ENCODE data around the gene EVX2.

EVX2 gene

GRCh38 chr2:176120364-176121189, 36.8 kb upstream of the EVX2 start:
- no peak for DNase-seq (ENCODE audit: extremely low spot score)
- POLR2A ChIA-PET: interaction anchor here (0.5 to 1.5 kb wide), 4 partner anchors 11 to 1144 kb away, joined by 3 to 5 read pairs (median 3); partner anchors contain the start of gene NFE2L2
- CTCF ChIA-PET: no interaction called here
- TF ChIP-seq ZNF384 (IDR thresholded peaks at IDR 0.05) (no peak), FOXM1 (IDR thresholded peaks at IDR 0.05; ENCODE audit: borderline replicate concordance) (no peak), HDGF (IDR thresholded peaks at IDR 0.05; ENCODE audit: borderline replicate concordance) (no peak), BHLHE40 (IDR thresholded peaks at IDR 0.05; ENCODE audit: borderline replicate concordance) (no peak), L3MBTL2 (conservative IDR thresholded peaks at IDR 0.05) (no peak), FOXA1 (IDR thresholded peaks at IDR 0.05) (no peak), ARNT (IDR thresholded peaks at IDR 0.05) (no peak), TARDBP (IDR thresholded peaks at IDR 0.05) (no peak), CTBP1 (IDR thresholded peaks at IDR 0.05; ENCODE audit: borderline replicate concordance) (no peak), LEF1 (IDR thresholded peaks at IDR 0.05; ENCODE audit: borderline replicate concordance) (no peak), ELF4 (IDR thresholded peaks at IDR 0.05) (no peak), SP1 (IDR thresholded peaks at IDR 0.05) (no peak), PKNOX1 (IDR thresholded peaks at IDR 0.05) (no peak), NFRKB (IDR thresholded peaks at IDR 0.05) (no peak), FOXK2 (IDR thresholded peaks at IDR 0.05) (no peak)

- no peak for DNase-seq (ENCODE audit: extremely low spot score)
- ChIA-PET POLR2A (no interaction called here), CTCF (no interaction called here)
- TF ChIP-seq ELF4 (IDR thresholded peaks at IDR 0.05): no peak
- TF ChIP-seq TARDBP (IDR thresholded peaks at IDR 0.05): no peak
- TF ChIP-seq FOXM1 (IDR thresholded peaks at IDR 0.05; ENCODE audit: borderline replicate concordance): no peak
- TF ChIP-seq LEF1 (IDR thresholded peaks at IDR 0.05; ENCODE audit: borderline replicate concordance): no peak
- TF ChIP-seq HDGF (IDR thresholded peaks at IDR 0.05; ENCODE audit: borderline replicate concordance): no peak
Observed at GRCh38 chr2:176118601-176119339, 35.0 kb upstream of the EVX2 start.

GRCh38 chr2:176117823-176118371, 34.1 kb upstream of the EVX2 start:
- ChIA-PET POLR2A (no interaction called here), CTCF (interaction anchor here (1.0 kb wide), 1 partner anchor 9 kb away, joined by 3 read pairs; no protein-coding TSS in a partner anchor)
- TF ChIP-seq L3MBTL2 (conservative IDR thresholded peaks at IDR 0.05): no peak
- TF ChIP-seq CTBP1 (IDR thresholded peaks at IDR 0.05; ENCODE audit: borderline replicate concordance): no peak
- DNase-seq (ENCODE audit: extremely low spot score): no peak

GRCh38 chr2:176117162-176117822, 33.5 kb upstream of the EVX2 start:
- POLR2A ChIA-PET: no interaction called here

GRCh38 chr2:176115883-176116813, 32.4 kb upstream of the EVX2 start, which contains the start of gene HOXD10:
Gene HOXD10, plus strand, starts transcription at chr2:176116778. Its CDS starts 56 bp downstream, at chr2:176116834.
- no peak for TF ChIP-seq SUZ12 (IDR thresholded peaks at IDR 0.05)
- no peak for TF ChIP-seq L3MBTL2 (conservative IDR thresholded peaks at IDR 0.05)
- TF ChIP-seq TARDBP (IDR thresholded peaks at IDR 0.05): no peak
- TF ChIP-seq FOXA1 (IDR thresholded peaks at IDR 0.05): no peak
- no peak for TF ChIP-seq SP1 (IDR thresholded peaks at IDR 0.05)
- TF ChIP-seq HDGF (IDR thresholded peaks at IDR 0.05; ENCODE audit: borderline replicate concordance): no peak
- TF ChIP-seq FOXM1 (IDR thresholded peaks at IDR 0.05; ENCODE audit: borderline replicate concordance): no peak
- TF ChIP-seq FOXK2 (IDR thresholded peaks at IDR 0.05): no peak
- no peak for TF ChIP-seq ARNT (IDR thresholded peaks at IDR 0.05)
- no peak for TF ChIP-seq NFRKB (IDR thresholded peaks at IDR 0.05)
- no peak for TF ChIP-seq ELF4 (IDR thresholded peaks at IDR 0.05)
- no peak for TF ChIP-seq BHLHE40 (IDR thresholded peaks at IDR 0.05; ENCODE audit: borderline replicate concordance)
- TF ChIP-seq CTBP1 (IDR thresholded peaks at IDR 0.05; ENCODE audit: borderline replicate concordance): no peak
- TF ChIP-seq ZNF384 (IDR thresholded peaks at IDR 0.05): no peak
- TF ChIP-seq LEF1 (IDR thresholded peaks at IDR 0.05; ENCODE audit: borderline replicate concordance): no peak
- no peak for TF ChIP-seq PKNOX1 (IDR thresholded peaks at IDR 0.05)
- no peak for DNase-seq (ENCODE audit: extremely low spot score)
- ChIA-PET CTCF (no interaction called here), POLR2A (no interaction called here)

More at GRCh38 chr2:176117162-176117822, 33.5 kb upstream of the EVX2 start:
- no peak for DNase-seq (ENCODE audit: extremely low spot score)
- no peak for TF ChIP-seq FOXK2 (IDR thresholded peaks at IDR 0.05)
- TF ChIP-seq PKNOX1 (IDR thresholded peaks at IDR 0.05): no peak
- no peak for TF ChIP-seq ZNF384 (IDR thresholded peaks at IDR 0.05)
- TF ChIP-seq LEF1 (IDR thresholded peaks at IDR 0.05; ENCODE audit: borderline replicate concordance): no peak
- no peak for TF ChIP-seq SUZ12 (IDR thresholded peaks at IDR 0.05)
- TF ChIP-seq ELF4 (IDR thresholded peaks at IDR 0.05): no peak
- no peak for TF ChIP-seq TARDBP (IDR thresholded peaks at IDR 0.05)
- TF ChIP-seq L3MBTL2 (conservative IDR thresholded peaks at IDR 0.05): no peak
- no peak for TF ChIP-seq SP1 (IDR thresholded peaks at IDR 0.05)
- no peak for TF ChIP-seq BHLHE40 (IDR thresholded peaks at IDR 0.05; ENCODE audit: borderline replicate concordance)
- CTCF ChIA-PET: interaction anchor here (1.0 kb wide), 1 partner anchor 10 kb away, joined by 3 read pairs; no protein-coding TSS in a partner anchor

All from HEK293T (cell line).